Measurements from ENCODE around the gene HACD1.
"Not testable (repeated sequence)": the region's sequence is repeated elsewhere in the genome, so short reads cannot be mapped to it uniquely, and the experiment has no call there.

HACD1 gene

GRCh38 chr10:17597386-17597785 lies 19.8 kb downstream of the HACD1 start:
- Histone ChIP-seq H3F3A (ENCODE audit: control insufficient read depth, insufficient read depth) (no peaks in the 10 kb centered on the region), H3K27ac (ENCODE audit: low read depth, low read length) (no peak overlapping the region), H3K4me3 (ENCODE audit: low read length) (no peak overlapping the region), H4K20me1 (ENCODE audit: control insufficient read depth, insufficient read depth, low read depth, low read length) (no peaks in the 10 kb centered on the region), H3K36me3 (ENCODE audit: control insufficient read depth, low read length) (no peaks in the 10 kb centered on the region), H3K9me3 (ENCODE audit: control insufficient read depth, insufficient read depth, low read length) (no peaks in the 10 kb centered on the region), H3K4me1 (ENCODE audit: control insufficient read depth, low read length) (no peaks in the 10 kb centered on the region), H3K79me2 (ENCODE audit: control insufficient read depth, low read length) (no peaks in the 10 kb centered on the region), H3K27me3 (ENCODE audit: control insufficient read depth, low read length) (no peaks in the 10 kb centered on the region), H3K4me2 (ENCODE audit: low read length) (no peak overlapping the region), H3K9me2 (replicated peaks; ENCODE audit: control insufficient read depth, low read length) (no peaks in the 10 kb centered on the region)
- no peak for TF ChIP-seq EZH2phosphoT487 (IDR thresholded peaks at IDR 0.05; ENCODE audit: borderline replicate concordance, low read length)
- TF ChIP-seq, protein P1, sequence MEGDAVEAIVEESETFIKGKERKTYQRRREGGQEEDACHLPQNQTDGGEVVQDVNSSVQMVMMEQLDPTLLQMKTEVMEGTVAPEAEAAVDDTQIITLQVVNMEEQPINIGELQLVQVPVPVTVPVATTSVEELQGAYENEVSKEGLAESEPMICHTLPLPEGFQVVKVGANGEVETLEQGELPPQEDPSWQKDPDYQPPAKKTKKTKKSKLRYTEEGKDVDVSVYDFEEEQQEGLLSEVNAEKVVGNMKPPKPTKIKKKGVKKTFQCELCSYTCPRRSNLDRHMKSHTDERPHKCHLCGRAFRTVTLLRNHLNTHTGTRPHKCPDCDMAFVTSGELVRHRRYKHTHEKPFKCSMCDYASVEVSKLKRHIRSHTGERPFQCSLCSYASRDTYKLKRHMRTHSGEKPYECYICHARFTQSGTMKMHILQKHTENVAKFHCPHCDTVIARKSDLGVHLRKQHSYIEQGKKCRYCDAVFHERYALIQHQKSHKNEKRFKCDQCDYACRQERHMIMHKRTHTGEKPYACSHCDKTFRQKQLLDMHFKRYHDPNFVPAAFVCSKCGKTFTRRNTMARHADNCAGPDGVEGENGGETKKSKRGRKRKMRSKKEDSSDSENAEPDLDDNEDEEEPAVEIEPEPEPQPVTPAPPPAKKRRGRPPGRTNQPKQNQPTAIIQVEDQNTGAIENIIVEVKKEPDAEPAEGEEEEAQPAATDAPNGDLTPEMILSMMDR (IDR thresholded peaks at IDR 0.05; ENCODE audit: low read depth, low read length, poor library complexity, severe bottlenecking) = no peak

- no peaks in the 10 kb centered on the region for H3K9me2 ChIP-seq (replicated peaks; ENCODE audit: control insufficient read depth, low read length)
- H3K79me2 ChIP-seq (ENCODE audit: control insufficient read depth, low read length) = no peaks in the 10 kb centered on the region
- H3K4me3 ChIP-seq (ENCODE audit: low read length) = no peak overlapping the region
- no peak overlapping the region for H3K4me2 ChIP-seq (ENCODE audit: low read length)
- no peaks in the 10 kb centered on the region for H3F3A ChIP-seq (ENCODE audit: control insufficient read depth, insufficient read depth)
- H4K20me1 ChIP-seq (ENCODE audit: control insufficient read depth, insufficient read depth, low read depth, low read length) = no peaks in the 10 kb centered on the region
- H3K27ac ChIP-seq (ENCODE audit: low read depth, low read length) = no peak overlapping the region
- peaks cover 8% of the 10 kb centered on the region for H3K4me1 ChIP-seq (ENCODE audit: control insufficient read depth, low read length)
- H3K27me3 ChIP-seq (ENCODE audit: control insufficient read depth, low read length) = no peaks in the 10 kb centered on the region
- TF ChIP-seq EZH2phosphoT487 (IDR thresholded peaks at IDR 0.05; ENCODE audit: borderline replicate concordance, low read length) = no peak
- TF ChIP-seq, protein P1 (IDR thresholded peaks at IDR 0.05; ENCODE audit: low read depth, low read length, poor library complexity, severe bottlenecking) = no peak
- H3K36me3 ChIP-seq (ENCODE audit: control insufficient read depth, low read length) = no peaks in the 10 kb centered on the region
- no peaks in the 10 kb centered on the region for H3K9me3 ChIP-seq (ENCODE audit: control insufficient read depth, insufficient read depth, low read length)
Measured at GRCh38 chr10:17590969-17591645, 26.1 kb downstream of the HACD1 start.

DNA sequence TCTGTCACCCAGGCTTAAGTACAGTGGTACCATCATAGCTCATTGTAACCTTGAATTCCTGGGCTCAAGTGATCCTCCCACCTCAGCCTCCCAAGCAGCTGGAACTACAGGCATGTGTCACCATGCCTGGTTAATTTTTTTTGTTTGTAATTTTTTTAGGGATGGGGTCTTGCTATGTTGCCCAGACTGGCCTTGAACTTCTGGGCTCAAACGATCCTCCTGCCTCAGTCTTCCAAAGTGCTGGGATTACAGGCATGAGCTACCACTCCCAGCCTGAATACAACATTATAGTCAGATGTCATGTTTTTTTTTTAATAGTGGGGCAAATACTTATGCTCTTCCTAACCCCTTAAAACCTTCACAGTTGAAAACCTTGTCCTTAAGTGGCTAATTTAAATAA lies 27.9 kb downstream of the HACD1 start:
- H3K79me2 ChIP-seq (ENCODE audit: control insufficient read depth, low read length); H3K27ac ChIP-seq (ENCODE audit: low read depth, low read length); H3K27me3 ChIP-seq (ENCODE audit: control insufficient read depth, low read length); H3K4me3 ChIP-seq (ENCODE audit: low read length); H4K20me1 ChIP-seq (ENCODE audit: control insufficient read depth, insufficient read depth, low read depth, low read length); H3K9me3 ChIP-seq (ENCODE audit: control insufficient read depth, insufficient read depth, low read length); H3F3A ChIP-seq (ENCODE audit: control insufficient read depth, insufficient read depth); H3K9me2 ChIP-seq (replicated peaks; ENCODE audit: control insufficient read depth, low read length); H3K36me3 ChIP-seq (ENCODE audit: control insufficient read depth, low read length); H3K4me2 ChIP-seq (ENCODE audit: low read length): not testable (repeated sequence)
- peaks cover 14% of the 10 kb centered on the region for H3K4me1 ChIP-seq (ENCODE audit: control insufficient read depth, low read length)

- Histone ChIP-seq H3K4me3 (ENCODE audit: low read length) (no peak overlapping the region), H3K9me2 (replicated peaks; ENCODE audit: control insufficient read depth, low read length) (no peaks in the 10 kb centered on the region), H3K79me2 (ENCODE audit: control insufficient read depth, low read length) (no peaks in the 10 kb centered on the region), H3K9me3 (ENCODE audit: control insufficient read depth, insufficient read depth, low read length) (no peaks in the 10 kb centered on the region), H3K27ac (ENCODE audit: low read depth, low read length) (no peak overlapping the region), H4K20me1 (ENCODE audit: control insufficient read depth, insufficient read depth, low read depth, low read length) (no peaks in the 10 kb centered on the region), H3K4me1 (ENCODE audit: control insufficient read depth, low read length) (peaks cover 14% of the 10 kb centered on the region), H3K27me3 (ENCODE audit: control insufficient read depth, low read length) (peaks cover 5% of the 10 kb centered on the region; the same call in 1 of the 2 replicates), H3K36me3 (ENCODE audit: control insufficient read depth, low read length) (no peaks in the 10 kb centered on the region), H3K4me2 (ENCODE audit: low read length) (no peak overlapping the region), H3F3A (ENCODE audit: control insufficient read depth, insufficient read depth) (no peaks in the 10 kb centered on the region)
- TF ChIP-seq, protein P1 (IDR thresholded peaks at IDR 0.05; ENCODE audit: low read depth, low read length, poor library complexity, severe bottlenecking) = no peak
- TF ChIP-seq EZH2phosphoT487 (IDR thresholded peaks at IDR 0.05; ENCODE audit: borderline replicate concordance, low read length) = no peak
Measured at GRCh38 chr10:17588420-17588819, 28.8 kb downstream of the HACD1 start.

GRCh38 chr10:17587321-17587720 lies 29.9 kb downstream of the HACD1 start:
- H3K4me2 ChIP-seq (ENCODE audit: low read length); H3K27ac ChIP-seq (ENCODE audit: low read depth, low read length); H3K79me2 ChIP-seq (ENCODE audit: control insufficient read depth, low read length); H3K27me3 ChIP-seq (ENCODE audit: control insufficient read depth, low read length); H3K9me2 ChIP-seq (replicated peaks; ENCODE audit: control insufficient read depth, low read length); H3F3A ChIP-seq (ENCODE audit: control insufficient read depth, insufficient read depth); H3K36me3 ChIP-seq (ENCODE audit: control insufficient read depth, low read length); H3K9me3 ChIP-seq (ENCODE audit: control insufficient read depth, insufficient read depth, low read length); H3K4me3 ChIP-seq (ENCODE audit: low read length); H4K20me1 ChIP-seq (ENCODE audit: control insufficient read depth, insufficient read depth, low read depth, low read length): not testable (repeated sequence)
- peaks cover 14% of the 10 kb centered on the region for H3K4me1 ChIP-seq (ENCODE audit: control insufficient read depth, low read length)

Data from DOHH2 (cell line).